Neural cell (in vitro differentiated cells): ENCODE results near the gene FAM117B.

Experiments used
- EP300 ChIP-seq: fragments of 450-650 bp; conservative IDR thresholded peaks from 2 replicates; pipeline ENCODE4 v1.6.1; 2014; ENCODE audit warnings: antibody characterized with exemption, mild to moderate bottlenecking, moderate library complexity; ENCODE audit not compliant: poor library complexity, severe bottlenecking
- MXI1 ChIP-seq: fragments of 450-650 bp; conservative IDR thresholded peaks from 2 replicates; pipeline ENCODE4 v1.6.1; 2014; ENCODE audit warnings: antibody characterized with exemption, mild to moderate bottlenecking; ENCODE audit not compliant: poor library complexity, severe bottlenecking
- POLR2AphosphoS5 ChIP-seq: IDR thresholded peaks from 2 replicates; pipeline ENCODE4 v1.6.1; 2012
- REST ChIP-seq: IDR thresholded peaks from 2 replicates; pipeline ENCODE4 v1.6.1; 2012; ENCODE audit warnings: borderline replicate concordance
- SMC3 ChIP-seq: fragments of 450-650 bp; conservative IDR thresholded peaks from 2 replicates; pipeline ENCODE4 v1.6.1; 2014; ENCODE audit warnings: antibody characterized with exemption, mild to moderate bottlenecking, moderate library complexity; ENCODE audit not compliant: poor library complexity

- TF ChIP-seq REST (no peak), EP300 (no peak), POLR2AphosphoS5 (no peak), SMC3 (no peak), MXI1 (no peak)
Measured at GRCh38 chr2:202680512-202680911, 45.7 kb downstream of the FAM117B start.
